ENCODE results near the gene ARL6IP1. TPM values are rescaled to one million over a fixed set of nuclear protein-coding genes. Genes with fewer than 3 reads are reported as not detected.
"Not testable (repeated sequence)": the region's sequence is repeated elsewhere in the genome, so short reads cannot be mapped to it uniquely, and the experiment has no call there.

ARL6IP1 gene
- total and polyA plus RNA-seq, 2 donors (not counting 3 experiments of a cell fraction or from before 2014, with no cell fraction given), result 251 to 338 TPM

DNA sequence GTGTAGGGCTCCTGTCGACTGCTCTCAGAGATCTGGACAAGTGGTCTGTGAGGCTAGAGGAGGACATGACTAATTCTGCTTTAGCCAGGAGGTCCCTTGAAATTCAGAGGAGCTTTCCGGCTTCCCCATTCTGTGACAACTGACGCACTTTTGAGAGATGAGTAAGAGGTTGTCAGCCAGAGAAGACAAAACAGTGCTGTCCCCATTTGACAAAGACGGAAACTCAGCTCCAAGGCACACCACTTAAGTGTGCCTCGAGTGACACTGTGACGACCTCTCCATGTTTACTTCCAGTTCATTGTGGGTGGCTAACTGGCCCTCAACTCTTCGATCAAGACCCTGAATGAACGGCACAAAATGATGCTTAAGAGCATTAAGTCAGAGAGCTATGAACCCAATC lies 58.5 kb downstream of the ARL6IP1 start:
- H3K4me2 ChIP-seq (ENCODE audit: insufficient read depth, low read length); H3K27me3 ChIP-seq (ENCODE audit: control insufficient read depth in 2 of 2, insufficient read depth in 2 of 2, low read length in 2 of 2); CTCF ChIA-PET; H4K20me1 ChIP-seq (replicated peaks; ENCODE audit: control insufficient read depth, extremely low read depth, insufficient read depth, low read length); H3K4me1 ChIP-seq (ENCODE audit: control insufficient read depth, extremely low read depth, insufficient read depth, low read length); H3K9me1 ChIP-seq (replicated peaks; ENCODE audit: control insufficient read depth, extremely low read depth, insufficient read depth, low read length); POLR2A ChIA-PET; H2AFZ ChIP-seq (ENCODE audit: low read depth, low read length); BruUV-seq (replicated peaks); intact Hi-C loops (cut with micrococcal nuclease); H3K79me2 ChIP-seq (ENCODE audit: control insufficient read depth, insufficient read depth, low read length); H3K4me3 ChIP-seq (replicated peaks in 1 of 3; ENCODE audit: insufficient read depth in 1 of 3, low read depth in 1 of 3, low read length in 3 of 3); DNase-seq (ENCODE audit: low read depth, low spot score); H3K27ac ChIP-seq (ENCODE audit: insufficient read depth, low read depth, low read length); H3K9ac ChIP-seq (replicated peaks; ENCODE audit: extremely low read depth, insufficient read depth, low read length); H3K36me3 ChIP-seq (ENCODE audit: control insufficient read depth in 2 of 2, extremely low read depth in 1 of 2, insufficient read depth in 2 of 2, low read length in 2 of 2); dilution Hi-C loops (cut with MboI; ENCODE audit: extremely low pct_ligation_motif_present, low sequenced_read_pairs); H3K9me3 ChIP-seq (replicated peaks; ENCODE audit: control insufficient read depth, insufficient read depth, low read length): not testable (repeated sequence)
- peak; percentile 49 for FAIRE-seq

Other genes starting within 250 kb of the ARL6IP1 start
- gene NOMO2, start 239.5 kb downstream of the ARL6IP1 start, total RNA-seq, result 155 and 219 TPM in 2 replicates
- 223 and 235 TPM in 2 replicates for gene NOMO2, start 239.5 kb downstream of the ARL6IP1 start, polyA plus RNA-seq
- gene RPS15A, start 11.2 kb downstream of the ARL6IP1 start, total RNA-seq, result 1,299 and 1,300 TPM in 2 replicates
- gene RPS15A, start 11.2 kb downstream of the ARL6IP1 start, polyA plus RNA-seq, result 3,719 and 4,163 TPM in 2 replicates
- 80.2 and 90.8 TPM in 2 replicates for gene SMG1, start 124.9 kb upstream of the ARL6IP1 start, total RNA-seq
- 11.8 and 14.0 TPM in 2 replicates for gene SMG1, start 124.9 kb upstream of the ARL6IP1 start, polyA plus RNA-seq
- 6.9 and 7.0 TPM in 2 replicates for gene TMC7, start 182.4 kb upstream of the ARL6IP1 start, total RNA-seq
- gene TMC7, start 182.4 kb upstream of the ARL6IP1 start, polyA plus RNA-seq, result 4.8 and 5.7 TPM in 2 replicates

Measured in endothelial cell of umbilical vein (primary cell).